Epithelial cell of esophagus (primary cell): ENCODE data around the gene SLC22A23.

Experiments
- DNase-seq: peaks from one replicate; pipeline ENCODE4 v3.0.0; 2010; ENCODE audit warnings: low read depth
- H3K4me3 ChIP-seq: 2 replicates; pipeline ENCODE4 v1.5.1; 2011; ENCODE audit warnings: mild to moderate bottlenecking, low read length, control low read depth
- CTCF ChIP-seq: IDR thresholded peaks from 2 replicates; pipeline ENCODE4 v1.5.1; 2011; ENCODE audit warnings: low read depth, mild to moderate bottlenecking, low read length, control low read depth, inconsistent platforms; ENCODE audit not compliant: insufficient read depth; ENCODE audit errors: missing control alignments

Gene SLC22A23

GRCh38 chr6:3346476-3346875, 110.4 kb downstream of the SLC22A23 start:
- DNase-seq = no peak
- no peak overlapping the region for H3K4me3 ChIP-seq
- TF ChIP-seq CTCF = no peak

- no peak for DNase-seq
- H3K4me3 ChIP-seq = no peak overlapping the region
- TF ChIP-seq CTCF = no peak
Observed at GRCh38 chr6:3345836-3346235, 111.0 kb downstream of the SLC22A23 start.

- no peak for DNase-seq
- H3K4me3 ChIP-seq = no peak overlapping the region
- no peak for TF ChIP-seq CTCF
Observed at GRCh38 chr6:3343089-3343883, 113.6 kb downstream of the SLC22A23 start.

- TF ChIP-seq CTCF = no peak
- DNase-seq = peak; percentile 55
- no peak overlapping the region for H3K4me3 ChIP-seq
Observed at GRCh38 chr6:3341467-3341866, 115.4 kb downstream of the SLC22A23 start.

GRCh38 chr6:3340894-3341293, 116.0 kb downstream of the SLC22A23 start:
- no peak for TF ChIP-seq CTCF
- no peak overlapping the region for H3K4me3 ChIP-seq
- DNase-seq = no peak

- DNase-seq = no peak
- no peak for TF ChIP-seq CTCF
- H3K4me3 ChIP-seq = no peak overlapping the region
Observed at GRCh38 chr6:3340358-3340802, 116.5 kb downstream of the SLC22A23 start.

GRCh38 chr6:3339811-3340210, 117.0 kb downstream of the SLC22A23 start:
- no peak for DNase-seq
- TF ChIP-seq CTCF = no peak
- no peak overlapping the region for H3K4me3 ChIP-seq
